GM23338 (cell line): ENCODE data around the gene BCL7C. TPM values are rescaled to one million over a fixed set of nuclear protein-coding genes. Genes with fewer than 3 reads are reported as not detected.

Experiments
- ATAC-seq: fragments of 200-7000 bp; cut with Tn5 transposase; 3 replicates; pipeline ENCODE4 v1.9.1; 2020
- DNase-seq: peaks from one replicate; pipeline ENCODE4 v3.0.0-alpha.2; 2015; ENCODE audit warnings: low spot score
- H2AFZ ChIP-seq: fragments of 200-600 bp; sonication (generic); 2 replicates; pipeline ENCODE4 v1.8.0; 2016; ENCODE audit warnings: antibody characterized with exemption, mild to moderate bottlenecking, moderate library complexity
- H3F3A ChIP-seq: fragments of 200-600 bp; sonication (generic); replicated peaks from 2 replicates; pipeline ENCODE4 v1.8.0; 2017; ENCODE audit warnings: antibody characterized with exemption, mixed run types, low read depth
- H3K27ac ChIP-seq: fragments of 200-600 bp; sonication (generic); 2 replicates; pipeline ENCODE4 v1.6.1; 2016; ENCODE audit warnings: low read depth
- H3K27me3 ChIP-seq: fragments of 200-600 bp; sonication (generic); 2 replicates; pipeline ENCODE4 v1.8.0; 2016; ENCODE audit warnings: mild to moderate bottlenecking, mixed run types, moderate library complexity; ENCODE audit not compliant: insufficient read depth
- H3K36me3 ChIP-seq: fragments of 200-600 bp; sonication (generic); 2 replicates; pipeline ENCODE4 v1.8.0; 2016; ENCODE audit warnings: mild to moderate bottlenecking; ENCODE audit not compliant: insufficient read depth
- H3K4me1 ChIP-seq: fragments of 200-600 bp; sonication (generic); 2 replicates; pipeline ENCODE4 v1.8.0; 2016; ENCODE audit warnings: mild to moderate bottlenecking, moderate library complexity; ENCODE audit not compliant: insufficient read depth
- H3K4me2 ChIP-seq: fragments of 200-600 bp; sonication (generic); 2 replicates; pipeline ENCODE4 v1.7.1; 2017; ENCODE audit warnings: mixed run types
- H3K4me3 ChIP-seq: fragments of 200-600 bp; sonication (generic); 2 replicates; pipeline ENCODE4 v1.6.1; 2016; ENCODE audit warnings: mixed run types
- H3K79me2 ChIP-seq: fragments of 200-600 bp; sonication (generic); replicated peaks from 2 replicates; pipeline ENCODE4 v1.8.0; 2017; ENCODE audit warnings: mild to moderate bottlenecking; ENCODE audit not compliant: insufficient read depth
- H3K9me2 ChIP-seq: fragments of 200-600 bp; sonication (generic); 2 replicates; pipeline ENCODE4 v1.8.0; 2017; ENCODE audit not compliant: insufficient read depth
- H4K20me1 ChIP-seq: fragments of 200-600 bp; sonication (generic); replicated peaks from 2 replicates; pipeline ENCODE4 v1.8.0; 2017; ENCODE audit warnings: mild to moderate bottlenecking; ENCODE audit not compliant: insufficient read depth
- H3K27ac Mint-ChIP-seq: 2 replicates; pipeline ENCODE4 v1.8.0; 2020; ENCODE audit warnings: inconsistent platforms, mild to moderate bottlenecking, moderate library complexity, mixed read lengths
- H3K27me3 Mint-ChIP-seq: 3 replicates; pipeline ENCODE4 v1.8.0; 2022; ENCODE audit warnings: low read depth, mild to moderate bottlenecking, moderate library complexity, mixed read lengths, inconsistent platforms; ENCODE audit not compliant: insufficient read depth, poor library complexity
- H3K36me3 Mint-ChIP-seq: 3 replicates; pipeline ENCODE4 v1.8.0; 2021; ENCODE audit warnings: low read depth, mild to moderate bottlenecking, inconsistent platforms, moderate library complexity, mixed read lengths
- H3K4me1 Mint-ChIP-seq: 3 replicates; pipeline ENCODE4 v1.8.0; 2020; ENCODE audit warnings: mild to moderate bottlenecking, inconsistent platforms, mixed read lengths
- H3K4me3 Mint-ChIP-seq: 3 replicates; pipeline ENCODE4 v1.8.0; 2021; ENCODE audit warnings: moderate library complexity, mild to moderate bottlenecking, inconsistent platforms, mixed read lengths
- H3K9me3 Mint-ChIP-seq: 3 replicates; pipeline ENCODE4 v1.8.0; 2020; ENCODE audit warnings: moderate library complexity, mild to moderate bottlenecking, inconsistent platforms, mixed read lengths
- CREB1 ChIP-seq: fragments of 250-450 bp; sonication (Bioruptor Pico); IDR thresholded peaks from 2 replicates; pipeline ENCODE4 v1.5.0; 2020; ENCODE audit warnings: low read depth, mild to moderate bottlenecking, moderate library complexity
- CTCF ChIP-seq, 2 experiments: fragments of 200-600 bp in 1 of 2; sonication (generic) in 1 of 2; conservative IDR thresholded peaks; 2 replicates each; pipeline versions ENCODE4 v1.5.1 to v1.6.1; 2016 to 2017; ENCODE audit warnings: antibody characterized with exemption in 2 of 2, low read depth in 2 of 2, mild to moderate bottlenecking in 2 of 2, moderate library complexity in 1 of 2
- EZH2 ChIP-seq: fragments of 200-600 bp; sonication (generic); IDR thresholded peaks from one replicate; pipeline ENCODE4 v1.8.0; 2017; ENCODE audit warnings: antibody characterized with exemption, mild to moderate bottlenecking, low read depth; ENCODE audit not compliant: unreplicated experiment
- EZH2phosphoT487 ChIP-seq: fragments of 200-600 bp; sonication (generic); IDR thresholded peaks from one replicate; pipeline ENCODE4 v1.8.1; 2018; ENCODE audit warnings: antibody characterized with exemption; ENCODE audit not compliant: unreplicated experiment
- JUNB ChIP-seq: IDR thresholded peaks from one replicate; pipeline ENCODE4 v1.6.1; 2016; ENCODE audit warnings: antibody characterized with exemption; ENCODE audit not compliant: unreplicated experiment
- POLR2AphosphoS5 ChIP-seq: IDR thresholded peaks from 2 replicates; pipeline ENCODE4 v1.6.1; 2016; ENCODE audit warnings: antibody characterized with exemption, low read depth
- ZNF114 ChIP-seq: fragments of 250-450 bp; sonication (Bioruptor Pico); IDR thresholded peaks from 2 replicates; pipeline ENCODE4 v1.5.0; 2020; ENCODE audit warnings: mild to moderate bottlenecking, moderate library complexity
- polyA plus RNA-seq: library from polyadenylated mRNA; unstranded; fragments of >200 nt; fragmentation: Nextera tagmentation; extraction: Ambion mirVana; gene quantifications from 2 replicates; pipeline ENCODE4 v1.2.1, GENCODE V29; 2016
- total RNA-seq: library from RNA; depleted of rRNA; stranded (reverse); fragments of >200 nt; shearing (Covaris generic); gene quantifications from 2 replicates; pipeline ENCODE4 v1.2.3, GENCODE V29; 2014
- TF ChIP-seq, protein P1 (sequence below): fragments of 250-450 bp; sonication (Bioruptor Pico); IDR thresholded peaks from 2 replicates; pipeline ENCODE4 v1.5.0; 2020; ENCODE audit warnings: mild to moderate bottlenecking, moderate library complexity

BCL7C gene
- total and polyA plus RNA-seq, 2 experiments from 2014 or later = 17.5 to 22.1 TPM

DNA sequence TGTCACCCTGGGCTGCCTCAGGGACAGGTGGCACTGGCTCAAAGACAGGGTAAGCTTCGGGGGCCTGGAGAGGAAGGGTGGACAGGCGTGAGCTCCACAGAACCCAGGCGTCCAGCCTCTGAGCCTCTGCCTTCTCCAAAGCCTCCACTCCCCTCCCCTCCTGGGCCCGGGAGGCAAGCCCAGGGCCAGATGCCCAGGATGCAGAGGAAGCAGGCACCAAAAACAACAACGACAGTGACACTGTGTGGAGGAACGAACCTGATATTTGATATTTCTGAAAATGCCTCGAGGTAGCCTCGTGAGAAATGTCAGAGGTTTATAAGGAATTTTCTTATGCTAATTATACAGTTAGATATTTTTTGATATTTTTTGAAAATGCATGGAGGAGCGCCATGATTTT is 6.0 kb downstream of the BCL7C start (continued):
- TF ChIP-seq, protein P1, sequence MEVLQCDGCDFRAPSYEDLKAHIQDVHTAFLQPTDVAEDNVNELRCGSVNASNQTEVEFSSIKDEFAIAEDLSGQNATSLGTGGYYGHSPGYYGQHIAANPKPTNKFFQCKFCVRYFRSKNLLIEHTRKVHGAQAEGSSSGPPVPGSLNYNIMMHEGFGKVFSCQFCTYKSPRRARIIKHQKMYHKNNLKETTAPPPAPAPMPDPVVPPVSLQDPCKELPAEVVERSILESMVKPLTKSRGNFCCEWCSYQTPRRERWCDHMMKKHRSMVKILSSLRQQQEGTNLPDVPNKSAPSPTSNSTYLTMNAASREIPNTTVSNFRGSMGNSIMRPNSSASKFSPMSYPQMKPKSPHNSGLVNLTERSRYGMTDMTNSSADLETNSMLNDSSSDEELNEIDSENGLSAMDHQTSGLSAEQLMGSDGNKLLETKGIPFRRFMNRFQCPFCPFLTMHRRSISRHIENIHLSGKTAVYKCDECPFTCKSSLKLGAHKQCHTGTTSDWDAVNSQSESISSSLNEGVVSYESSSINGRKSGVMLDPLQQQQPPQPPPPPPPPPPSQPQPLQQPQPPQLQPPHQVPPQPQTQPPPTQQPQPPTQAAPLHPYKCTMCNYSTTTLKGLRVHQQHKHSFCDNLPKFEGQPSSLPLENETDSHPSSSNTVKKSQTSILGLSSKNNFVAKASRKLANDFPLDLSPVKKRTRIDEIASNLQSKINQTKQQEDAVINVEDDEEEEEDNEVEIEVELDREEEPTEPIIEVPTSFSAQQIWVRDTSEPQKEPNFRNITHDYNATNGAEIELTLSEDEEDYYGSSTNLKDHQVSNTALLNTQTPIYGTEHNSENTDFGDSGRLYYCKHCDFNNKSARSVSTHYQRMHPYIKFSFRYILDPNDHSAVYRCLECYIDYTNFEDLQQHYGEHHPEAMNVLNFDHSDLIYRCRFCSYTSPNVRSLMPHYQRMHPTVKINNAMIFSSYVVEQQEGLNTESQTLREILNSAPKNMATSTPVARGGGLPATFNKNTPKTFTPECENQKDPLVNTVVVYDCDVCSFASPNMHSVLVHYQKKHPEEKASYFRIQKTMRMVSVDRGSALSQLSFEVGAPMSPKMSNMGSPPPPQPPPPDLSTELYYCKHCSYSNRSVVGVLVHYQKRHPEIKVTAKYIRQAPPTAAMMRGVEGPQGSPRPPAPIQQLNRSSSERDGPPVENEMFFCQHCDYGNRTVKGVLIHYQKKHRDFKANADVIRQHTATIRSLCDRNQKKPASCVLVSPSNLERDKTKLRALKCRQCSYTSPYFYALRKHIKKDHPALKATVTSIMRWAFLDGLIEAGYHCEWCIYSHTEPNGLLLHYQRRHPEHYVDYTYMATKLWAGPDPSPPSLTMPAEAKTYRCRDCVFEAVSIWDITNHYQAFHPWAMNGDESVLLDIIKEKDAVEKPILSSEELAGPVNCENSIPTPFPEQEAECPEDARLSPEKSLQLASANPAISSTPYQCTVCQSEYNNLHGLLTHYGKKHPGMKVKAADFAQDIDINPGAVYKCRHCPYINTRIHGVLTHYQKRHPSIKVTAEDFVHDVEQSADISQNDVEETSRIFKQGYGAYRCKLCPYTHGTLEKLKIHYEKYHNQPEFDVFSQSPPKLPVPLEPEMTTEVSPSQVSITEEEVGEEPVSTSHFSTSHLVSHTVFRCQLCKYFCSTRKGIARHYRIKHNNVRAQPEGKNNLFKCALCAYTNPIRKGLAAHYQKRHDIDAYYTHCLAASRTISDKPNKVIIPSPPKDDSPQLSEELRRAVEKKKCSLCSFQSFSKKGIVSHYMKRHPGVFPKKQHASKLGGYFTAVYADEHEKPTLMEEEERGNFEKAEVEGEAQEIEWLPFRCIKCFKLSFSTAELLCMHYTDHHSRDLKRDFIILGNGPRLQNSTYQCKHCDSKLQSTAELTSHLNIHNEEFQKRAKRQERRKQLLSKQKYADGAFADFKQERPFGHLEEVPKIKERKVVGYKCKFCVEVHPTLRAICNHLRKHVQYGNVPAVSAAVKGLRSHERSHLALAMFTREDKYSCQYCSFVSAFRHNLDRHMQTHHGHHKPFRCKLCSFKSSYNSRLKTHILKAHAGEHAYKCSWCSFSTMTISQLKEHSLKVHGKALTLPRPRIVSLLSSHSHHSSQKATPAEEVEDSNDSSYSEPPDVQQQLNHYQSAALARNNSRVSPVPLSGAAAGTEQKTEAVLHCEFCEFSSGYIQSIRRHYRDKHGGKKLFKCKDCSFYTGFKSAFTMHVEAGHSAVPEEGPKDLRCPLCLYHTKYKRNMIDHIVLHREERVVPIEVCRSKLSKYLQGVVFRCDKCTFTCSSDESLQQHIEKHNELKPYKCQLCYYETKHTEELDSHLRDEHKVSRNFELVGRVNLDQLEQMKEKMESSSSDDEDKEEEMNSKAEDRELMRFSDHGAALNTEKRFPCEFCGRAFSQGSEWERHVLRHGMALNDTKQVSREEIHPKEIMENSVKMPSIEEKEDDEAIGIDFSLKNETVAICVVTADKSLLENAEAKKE (CRISPR knock-in tag) = no peak
- TF ChIP-seq EZH2phosphoT487 (no peak), POLR2AphosphoS5 (no peak), JUNB (no peak), ZNF114 (no peak), CTCF (conservative IDR thresholded peaks at IDR 0.05; ENCODE audit: low read depth in 2 of 2) (no peak), CREB1 (CRISPR knock-in tag) (no peak)

DNA sequence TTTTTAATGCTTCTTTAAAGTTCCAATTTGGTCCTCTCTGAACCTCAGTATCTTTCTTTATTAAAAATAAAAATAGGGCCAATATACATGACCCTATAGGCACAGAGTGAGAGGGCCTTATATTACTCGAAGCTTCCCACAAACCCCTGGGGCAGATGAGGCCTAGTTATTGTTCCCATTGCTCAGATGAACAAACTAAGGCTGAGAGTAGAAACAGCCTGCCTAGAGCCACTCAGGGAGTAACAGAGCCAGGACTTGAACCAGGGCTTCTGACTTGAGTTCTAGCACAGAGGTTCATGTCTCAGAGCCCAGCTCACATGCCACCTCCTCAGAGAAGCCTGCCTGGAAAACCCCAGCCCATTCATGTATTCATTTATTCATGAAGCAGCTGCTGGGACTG is 7.7 kb downstream of the BCL7C start:
- no peaks in the 10 kb centered on the region for H3F3A ChIP-seq
- Mint-ChIP-seq H3K4me1 (peaks cover 7% of the 10 kb centered on the region; the same call in 2 of the 3 replicates), H3K36me3 (peaks cover 23% of the 10 kb centered on the region)
- TF ChIP-seq EZH2 (no peak), JUNB (no peak)
- TF ChIP-seq, protein P1 (CRISPR knock-in tag) = no peak

More for the DNA sequence above, 7.7 kb downstream of the BCL7C start:
- Mint-ChIP-seq H3K27me3 (peaks cover 7% of the 10 kb centered on the region), H3K9me3 (no peaks in the 10 kb centered on the region), H3K4me3 (no peak overlapping the region), H3K27ac (no peak overlapping the region)
- no peak overlapping the region for H2AFZ ChIP-seq
- H3K79me2 ChIP-seq = no peaks in the 10 kb centered on the region
- H3K9me2 ChIP-seq = no peaks in the 10 kb centered on the region
- no peaks in the 10 kb centered on the region; the same call in 1 of the 2 replicates for H4K20me1 ChIP-seq
- no peak overlapping the region for H3K27ac ChIP-seq
- no peaks in the 10 kb centered on the region for H3K36me3 ChIP-seq
- H3K27me3 ChIP-seq = no peaks in the 10 kb centered on the region
- ATAC-seq (no peak), DNase-seq (no peak)
- no peak overlapping the region for H3K4me2 ChIP-seq
- H3K4me1 ChIP-seq = no peaks in the 10 kb centered on the region
- H3K4me3 ChIP-seq = no peak overlapping the region
